ENCODE data around the gene FAM151A. TPM values are rescaled to one million over a fixed set of nuclear protein-coding genes. Genes with fewer than 3 reads are reported as not detected.

FAM151A gene
- total and polyA plus RNA-seq, 2 of the 13 experiments (the other 11 are each of a cell fraction or from before 2014, with no cell fraction given): 0.29 to 3.6 TPM

DNA sequence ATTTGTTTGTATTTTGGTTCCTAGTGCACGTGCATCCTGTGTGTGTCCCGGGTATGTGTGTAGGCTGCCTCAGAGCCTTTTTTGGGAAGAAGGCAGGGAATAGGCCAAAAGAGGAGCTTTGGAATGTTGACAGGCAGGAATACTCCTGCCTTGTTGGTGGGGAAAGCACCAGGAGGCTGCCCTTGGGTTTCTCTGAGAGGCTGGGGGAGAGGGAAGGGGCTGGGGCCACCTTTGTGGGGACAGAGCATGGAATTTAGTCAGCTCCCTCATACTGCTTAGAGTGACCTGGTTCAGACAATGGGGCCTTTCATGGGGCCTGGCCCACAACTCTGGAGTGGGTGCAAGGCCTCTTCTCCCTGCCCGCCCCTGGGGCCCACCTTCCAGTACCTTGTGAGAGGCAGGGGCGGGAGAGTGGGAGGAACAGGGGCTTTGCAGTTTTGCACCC is 44.0 kb downstream of the FAM151A start (continued):
- TF ChIP-seq, protein P1, sequence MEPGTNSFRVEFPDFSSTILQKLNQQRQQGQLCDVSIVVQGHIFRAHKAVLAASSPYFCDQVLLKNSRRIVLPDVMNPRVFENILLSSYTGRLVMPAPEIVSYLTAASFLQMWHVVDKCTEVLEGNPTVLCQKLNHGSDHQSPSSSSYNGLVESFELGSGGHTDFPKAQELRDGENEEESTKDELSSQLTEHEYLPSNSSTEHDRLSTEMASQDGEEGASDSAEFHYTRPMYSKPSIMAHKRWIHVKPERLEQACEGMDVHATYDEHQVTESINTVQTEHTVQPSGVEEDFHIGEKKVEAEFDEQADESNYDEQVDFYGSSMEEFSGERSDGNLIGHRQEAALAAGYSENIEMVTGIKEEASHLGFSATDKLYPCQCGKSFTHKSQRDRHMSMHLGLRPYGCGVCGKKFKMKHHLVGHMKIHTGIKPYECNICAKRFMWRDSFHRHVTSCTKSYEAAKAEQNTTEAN (CRISPR knock-in tag; conservative IDR thresholded peaks at IDR 0.05): no peak
- TF ChIP-seq SCMH1 (CRISPR knock-in tag; IDR thresholded peaks at IDR 0.05; ENCODE audit: borderline replicate concordance) (no peak), ZNF773 (CRISPR knock-in tag; IDR thresholded peaks at IDR 0.05; ENCODE audit: borderline replicate concordance) (no peak), ASH2L (IDR thresholded peaks at IDR 0.05; ENCODE audit: insufficient read length, low read depth, low read length) (no peak), RBFOX2 (IDR thresholded peaks at IDR 0.05; ENCODE audit: low read depth, low read length) (no peak), ZNF607 (CRISPR knock-in tag; IDR thresholded peaks at IDR 0.05; ENCODE audit: borderline replicate concordance) (no peak), MBD4 (IDR thresholded peaks at IDR 0.05; ENCODE audit: borderline replicate concordance, low read length) (no peak)
- TF ChIP-seq, protein P2, sequence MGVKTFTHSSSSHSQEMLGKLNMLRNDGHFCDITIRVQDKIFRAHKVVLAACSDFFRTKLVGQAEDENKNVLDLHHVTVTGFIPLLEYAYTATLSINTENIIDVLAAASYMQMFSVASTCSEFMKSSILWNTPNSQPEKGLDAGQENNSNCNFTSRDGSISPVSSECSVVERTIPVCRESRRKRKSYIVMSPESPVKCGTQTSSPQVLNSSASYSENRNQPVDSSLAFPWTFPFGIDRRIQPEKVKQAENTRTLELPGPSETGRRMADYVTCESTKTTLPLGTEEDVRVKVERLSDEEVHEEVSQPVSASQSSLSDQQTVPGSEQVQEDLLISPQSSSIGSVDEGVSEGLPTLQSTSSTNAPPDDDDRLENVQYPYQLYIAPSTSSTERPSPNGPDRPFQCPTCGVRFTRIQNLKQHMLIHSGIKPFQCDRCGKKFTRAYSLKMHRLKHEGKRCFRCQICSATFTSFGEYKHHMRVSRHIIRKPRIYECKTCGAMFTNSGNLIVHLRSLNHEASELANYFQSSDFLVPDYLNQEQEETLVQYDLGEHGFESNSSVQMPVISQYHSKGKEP (CRISPR knock-in tag; IDR thresholded peaks at IDR 0.05): no peak
- TF ChIP-seq, protein P3, sequence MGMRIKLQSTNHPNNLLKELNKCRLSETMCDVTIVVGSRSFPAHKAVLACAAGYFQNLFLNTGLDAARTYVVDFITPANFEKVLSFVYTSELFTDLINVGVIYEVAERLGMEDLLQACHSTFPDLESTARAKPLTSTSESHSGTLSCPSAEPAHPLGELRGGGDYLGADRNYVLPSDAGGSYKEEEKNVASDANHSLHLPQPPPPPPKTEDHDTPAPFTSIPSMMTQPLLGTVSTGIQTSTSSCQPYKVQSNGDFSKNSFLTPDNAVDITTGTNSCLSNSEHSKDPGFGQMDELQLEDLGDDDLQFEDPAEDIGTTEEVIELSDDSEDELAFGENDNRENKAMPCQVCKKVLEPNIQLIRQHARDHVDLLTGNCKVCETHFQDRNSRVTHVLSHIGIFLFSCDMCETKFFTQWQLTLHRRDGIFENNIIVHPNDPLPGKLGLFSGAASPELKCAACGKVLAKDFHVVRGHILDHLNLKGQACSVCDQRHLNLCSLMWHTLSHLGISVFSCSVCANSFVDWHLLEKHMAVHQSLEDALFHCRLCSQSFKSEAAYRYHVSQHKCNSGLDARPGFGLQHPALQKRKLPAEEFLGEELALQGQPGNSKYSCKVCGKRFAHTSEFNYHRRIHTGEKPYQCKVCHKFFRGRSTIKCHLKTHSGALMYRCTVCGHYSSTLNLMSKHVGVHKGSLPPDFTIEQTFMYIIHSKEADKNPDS (CRISPR knock-in tag; IDR thresholded peaks at IDR 0.05): no peak
- TF ChIP-seq, protein P4, sequence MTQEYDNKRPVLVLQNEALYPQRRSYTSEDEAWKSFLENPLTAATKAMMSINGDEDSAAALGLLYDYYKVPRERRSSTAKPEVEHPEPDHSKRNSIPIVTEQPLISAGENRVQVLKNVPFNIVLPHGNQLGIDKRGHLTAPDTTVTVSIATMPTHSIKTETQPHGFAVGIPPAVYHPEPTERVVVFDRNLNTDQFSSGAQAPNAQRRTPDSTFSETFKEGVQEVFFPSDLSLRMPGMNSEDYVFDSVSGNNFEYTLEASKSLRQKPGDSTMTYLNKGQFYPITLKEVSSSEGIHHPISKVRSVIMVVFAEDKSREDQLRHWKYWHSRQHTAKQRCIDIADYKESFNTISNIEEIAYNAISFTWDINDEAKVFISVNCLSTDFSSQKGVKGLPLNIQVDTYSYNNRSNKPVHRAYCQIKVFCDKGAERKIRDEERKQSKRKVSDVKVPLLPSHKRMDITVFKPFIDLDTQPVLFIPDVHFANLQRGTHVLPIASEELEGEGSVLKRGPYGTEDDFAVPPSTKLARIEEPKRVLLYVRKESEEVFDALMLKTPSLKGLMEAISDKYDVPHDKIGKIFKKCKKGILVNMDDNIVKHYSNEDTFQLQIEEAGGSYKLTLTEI (CRISPR knock-in tag; conservative IDR thresholded peaks at IDR 0.05): no peak
- TF ChIP-seq, protein P5, sequence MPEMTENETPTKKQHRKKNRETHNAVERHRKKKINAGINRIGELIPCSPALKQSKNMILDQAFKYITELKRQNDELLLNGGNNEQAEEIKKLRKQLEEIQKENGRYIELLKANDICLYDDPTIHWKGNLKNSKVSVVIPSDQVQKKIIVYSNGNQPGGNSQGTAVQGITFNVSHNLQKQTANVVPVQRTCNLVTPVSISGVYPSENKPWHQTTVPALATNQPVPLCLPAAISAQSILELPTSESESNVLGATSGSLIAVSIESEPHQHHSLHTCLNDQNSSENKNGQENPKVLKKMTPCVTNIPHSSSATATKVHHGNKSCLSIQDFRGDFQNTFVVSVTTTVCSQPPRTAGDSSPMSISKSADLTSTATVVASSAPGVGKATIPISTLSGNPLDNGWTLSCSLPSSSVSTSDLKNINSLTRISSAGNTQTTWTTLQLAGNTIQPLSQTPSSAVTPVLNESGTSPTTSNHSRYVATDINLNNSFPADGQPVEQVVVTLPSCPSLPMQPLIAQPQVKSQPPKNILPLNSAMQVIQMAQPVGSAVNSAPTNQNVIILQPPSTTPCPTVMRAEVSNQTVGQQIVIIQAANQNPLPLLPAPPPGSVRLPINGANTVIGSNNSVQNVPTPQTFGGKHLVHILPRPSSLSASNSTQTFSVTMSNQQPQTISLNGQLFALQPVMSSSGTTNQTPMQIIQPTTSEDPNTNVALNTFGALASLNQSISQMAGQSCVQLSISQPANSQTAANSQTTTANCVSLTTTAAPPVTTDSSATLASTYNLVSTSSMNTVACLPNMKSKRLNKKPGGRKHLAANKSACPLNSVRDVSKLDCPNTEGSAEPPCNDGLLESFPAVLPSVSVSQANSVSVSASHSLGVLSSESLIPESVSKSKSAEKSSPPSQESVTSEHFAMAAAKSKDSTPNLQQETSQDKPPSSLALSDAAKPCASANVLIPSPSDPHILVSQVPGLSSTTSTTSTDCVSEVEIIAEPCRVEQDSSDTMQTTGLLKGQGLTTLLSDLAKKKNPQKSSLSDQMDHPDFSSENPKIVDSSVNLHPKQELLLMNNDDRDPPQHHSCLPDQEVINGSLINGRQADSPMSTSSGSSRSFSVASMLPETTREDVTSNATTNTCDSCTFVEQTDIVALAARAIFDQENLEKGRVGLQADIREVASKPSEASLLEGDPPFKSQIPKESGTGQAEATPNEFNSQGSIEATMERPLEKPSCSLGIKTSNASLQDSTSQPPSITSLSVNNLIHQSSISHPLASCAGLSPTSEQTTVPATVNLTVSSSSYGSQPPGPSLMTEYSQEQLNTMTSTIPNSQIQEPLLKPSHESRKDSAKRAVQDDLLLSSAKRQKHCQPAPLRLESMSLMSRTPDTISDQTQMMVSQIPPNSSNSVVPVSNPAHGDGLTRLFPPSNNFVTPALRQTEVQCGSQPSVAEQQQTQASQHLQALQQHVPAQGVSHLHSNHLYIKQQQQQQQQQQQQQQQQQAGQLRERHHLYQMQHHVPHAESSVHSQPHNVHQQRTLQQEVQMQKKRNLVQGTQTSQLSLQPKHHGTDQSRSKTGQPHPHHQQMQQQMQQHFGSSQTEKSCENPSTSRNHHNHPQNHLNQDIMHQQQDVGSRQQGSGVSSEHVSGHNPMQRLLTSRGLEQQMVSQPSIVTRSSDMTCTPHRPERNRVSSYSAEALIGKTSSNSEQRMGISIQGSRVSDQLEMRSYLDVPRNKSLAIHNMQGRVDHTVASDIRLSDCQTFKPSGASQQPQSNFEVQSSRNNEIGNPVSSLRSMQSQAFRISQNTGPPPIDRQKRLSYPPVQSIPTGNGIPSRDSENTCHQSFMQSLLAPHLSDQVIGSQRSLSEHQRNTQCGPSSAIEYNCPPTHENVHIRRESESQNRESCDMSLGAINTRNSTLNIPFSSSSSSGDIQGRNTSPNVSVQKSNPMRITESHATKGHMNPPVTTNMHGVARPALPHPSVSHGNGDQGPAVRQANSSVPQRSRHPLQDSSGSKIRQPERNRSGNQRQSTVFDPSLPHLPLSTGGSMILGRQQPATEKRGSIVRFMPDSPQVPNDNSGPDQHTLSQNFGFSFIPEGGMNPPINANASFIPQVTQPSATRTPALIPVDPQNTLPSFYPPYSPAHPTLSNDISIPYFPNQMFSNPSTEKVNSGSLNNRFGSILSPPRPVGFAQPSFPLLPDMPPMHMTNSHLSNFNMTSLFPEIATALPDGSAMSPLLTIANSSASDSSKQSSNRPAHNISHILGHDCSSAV (CRISPR knock-in tag; IDR thresholded peaks at IDR 0.05; ENCODE audit: borderline replicate concordance): no peak

Data from HepG2 (cell line).